GM21619 (cell line): ENCODE results near the gene CRIP2.

Experiments
- ATAC-seq: cut with Tn5 transposase; IDR thresholded peaks from one replicate; pipeline ENCODE4 v1.9.1; 2021; ENCODE audit not compliant: unreplicated experiment

Gene CRIP2

GRCh38 chr14:105526776-105527380 lies 52.3 kb downstream of the CRIP2 start:
- ATAC-seq: no peak

GRCh38 chr14:105527381-105527825 lies 52.8 kb downstream of the CRIP2 start:
- ATAC-seq: no peak

- ATAC-seq: peak; percentile 59
These were observed 53.4 kb downstream of the CRIP2 start for GRCh38 chr14:105527826-105528585.

GRCh38 chr14:105528586-105529318 lies 54.1 kb downstream of the CRIP2 start:
- ATAC-seq: no peak

GRCh38 chr14:105529319-105529568 lies 54.6 kb downstream of the CRIP2 start:
- ATAC-seq: no peak
